HEK293 (cell line): Measurements from ENCODE around the gene B3GNT9.

Source experiments
- EGR2 ChIP-seq: fragments of 450-650 bp; formaldehyde crosslinking; IDR thresholded peaks from 2 replicates; pipeline ENCODE4 v1.5.1; 2016; ENCODE audit warnings: low read depth, missing biosample characterization, missing genetic modification characterization
- ELK4 ChIP-seq: IDR thresholded peaks from 2 replicates; pipeline ENCODE4 v1.6.1; 2011; ENCODE audit warnings: mild to moderate bottlenecking, low read depth, low read length, borderline replicate concordance
- GFI1B ChIP-seq: fragments of 450-650 bp; formaldehyde crosslinking; IDR thresholded peaks from 2 replicates; pipeline ENCODE4 v1.5.1; 2016; ENCODE audit warnings: missing biosample characterization, missing genetic modification characterization
- KLF10 ChIP-seq: fragments of 450-650 bp; IDR thresholded peaks from 2 replicates; pipeline ENCODE4 v1.5.1; 2018; ENCODE audit warnings: missing biosample characterization, mild to moderate bottlenecking, missing genetic modification characterization
- ZFHX2 ChIP-seq: fragments of 450-650 bp; formaldehyde crosslinking; conservative IDR thresholded peaks from 2 replicates; pipeline ENCODE4 v1.5.1; 2016; ENCODE audit warnings: missing biosample characterization, missing genetic modification characterization
- ZNF10 ChIP-seq: fragments of 450-650 bp; formaldehyde crosslinking; IDR thresholded peaks from 2 replicates; pipeline ENCODE4 v1.5.1; 2017; ENCODE audit warnings: missing biosample characterization, missing genetic modification characterization
- ZNF555 ChIP-seq: fragments of 450-650 bp; formaldehyde crosslinking; conservative IDR thresholded peaks from 2 replicates; pipeline ENCODE4 v1.5.1; 2017; ENCODE audit warnings: missing biosample characterization, mild to moderate bottlenecking, missing genetic modification characterization, inconsistent platforms
- ZNF600 ChIP-seq: fragments of 450-650 bp; formaldehyde crosslinking; IDR thresholded peaks from 2 replicates; pipeline ENCODE4 v1.5.1; 2016; ENCODE audit warnings: missing biosample characterization, missing genetic modification characterization
- ZNF76 ChIP-seq: fragments of 450-650 bp; formaldehyde crosslinking; IDR thresholded peaks from 2 replicates; pipeline ENCODE4; 2016; ENCODE audit warnings: low read depth, missing biosample characterization, missing genetic modification characterization, borderline replicate concordance
- TF ChIP-seq, protein P1 (sequence below): fragments of 450-650 bp; formaldehyde crosslinking; IDR thresholded peaks from 2 replicates; pipeline ENCODE4 v1.5.1; 2016; ENCODE audit warnings: missing biosample characterization, missing genetic modification characterization
- TF ChIP-seq, protein P2 (sequence below): sonication (generic); formaldehyde crosslinking; IDR thresholded peaks from 2 replicates; pipeline ENCODE4 v1.8.1; 2022; ENCODE audit warnings: mild to moderate bottlenecking, moderate library complexity, missing genetic modification reagents
- TF ChIP-seq, protein P3 (sequence below): fragments of 450-650 bp; formaldehyde crosslinking; IDR thresholded peaks from 2 replicates; pipeline ENCODE4 v1.5.1; 2016; ENCODE audit warnings: missing biosample characterization, missing genetic modification characterization

- TF ChIP-seq ELK4 (no peak), GFI1B (tag by site-specific recombination) (no peak), ZFHX2 (tag by site-specific recombination) (no peak; the same call in 1 of the 2 replicates), KLF10 (no peak), ZNF76 (tag by site-specific recombination) (no peak), ZNF600 (no peak; the same call in 1 of the 2 replicates), EGR2 (tag by site-specific recombination) (no peak), ZNF10 (tag by site-specific recombination) (no peak), ZNF555 (tag by site-specific recombination) (no peak)
- TF ChIP-seq, protein P1, sequence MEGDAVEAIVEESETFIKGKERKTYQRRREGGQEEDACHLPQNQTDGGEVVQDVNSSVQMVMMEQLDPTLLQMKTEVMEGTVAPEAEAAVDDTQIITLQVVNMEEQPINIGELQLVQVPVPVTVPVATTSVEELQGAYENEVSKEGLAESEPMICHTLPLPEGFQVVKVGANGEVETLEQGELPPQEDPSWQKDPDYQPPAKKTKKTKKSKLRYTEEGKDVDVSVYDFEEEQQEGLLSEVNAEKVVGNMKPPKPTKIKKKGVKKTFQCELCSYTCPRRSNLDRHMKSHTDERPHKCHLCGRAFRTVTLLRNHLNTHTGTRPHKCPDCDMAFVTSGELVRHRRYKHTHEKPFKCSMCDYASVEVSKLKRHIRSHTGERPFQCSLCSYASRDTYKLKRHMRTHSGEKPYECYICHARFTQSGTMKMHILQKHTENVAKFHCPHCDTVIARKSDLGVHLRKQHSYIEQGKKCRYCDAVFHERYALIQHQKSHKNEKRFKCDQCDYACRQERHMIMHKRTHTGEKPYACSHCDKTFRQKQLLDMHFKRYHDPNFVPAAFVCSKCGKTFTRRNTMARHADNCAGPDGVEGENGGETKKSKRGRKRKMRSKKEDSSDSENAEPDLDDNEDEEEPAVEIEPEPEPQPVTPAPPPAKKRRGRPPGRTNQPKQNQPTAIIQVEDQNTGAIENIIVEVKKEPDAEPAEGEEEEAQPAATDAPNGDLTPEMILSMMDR = peak; percentile 67
- TF ChIP-seq, protein P2, sequence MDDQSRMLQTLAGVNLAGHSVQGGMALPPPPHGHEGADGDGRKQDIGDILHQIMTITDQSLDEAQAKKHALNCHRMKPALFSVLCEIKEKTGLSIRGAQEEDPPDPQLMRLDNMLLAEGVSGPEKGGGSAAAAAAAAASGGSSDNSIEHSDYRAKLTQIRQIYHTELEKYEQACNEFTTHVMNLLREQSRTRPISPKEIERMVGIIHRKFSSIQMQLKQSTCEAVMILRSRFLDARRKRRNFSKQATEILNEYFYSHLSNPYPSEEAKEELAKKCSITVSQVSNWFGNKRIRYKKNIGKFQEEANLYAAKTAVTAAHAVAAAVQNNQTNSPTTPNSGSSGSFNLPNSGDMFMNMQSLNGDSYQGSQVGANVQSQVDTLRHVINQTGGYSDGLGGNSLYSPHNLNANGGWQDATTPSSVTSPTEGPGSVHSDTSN (CRISPR knock-in tag) = no peak
- TF ChIP-seq, protein P3, sequence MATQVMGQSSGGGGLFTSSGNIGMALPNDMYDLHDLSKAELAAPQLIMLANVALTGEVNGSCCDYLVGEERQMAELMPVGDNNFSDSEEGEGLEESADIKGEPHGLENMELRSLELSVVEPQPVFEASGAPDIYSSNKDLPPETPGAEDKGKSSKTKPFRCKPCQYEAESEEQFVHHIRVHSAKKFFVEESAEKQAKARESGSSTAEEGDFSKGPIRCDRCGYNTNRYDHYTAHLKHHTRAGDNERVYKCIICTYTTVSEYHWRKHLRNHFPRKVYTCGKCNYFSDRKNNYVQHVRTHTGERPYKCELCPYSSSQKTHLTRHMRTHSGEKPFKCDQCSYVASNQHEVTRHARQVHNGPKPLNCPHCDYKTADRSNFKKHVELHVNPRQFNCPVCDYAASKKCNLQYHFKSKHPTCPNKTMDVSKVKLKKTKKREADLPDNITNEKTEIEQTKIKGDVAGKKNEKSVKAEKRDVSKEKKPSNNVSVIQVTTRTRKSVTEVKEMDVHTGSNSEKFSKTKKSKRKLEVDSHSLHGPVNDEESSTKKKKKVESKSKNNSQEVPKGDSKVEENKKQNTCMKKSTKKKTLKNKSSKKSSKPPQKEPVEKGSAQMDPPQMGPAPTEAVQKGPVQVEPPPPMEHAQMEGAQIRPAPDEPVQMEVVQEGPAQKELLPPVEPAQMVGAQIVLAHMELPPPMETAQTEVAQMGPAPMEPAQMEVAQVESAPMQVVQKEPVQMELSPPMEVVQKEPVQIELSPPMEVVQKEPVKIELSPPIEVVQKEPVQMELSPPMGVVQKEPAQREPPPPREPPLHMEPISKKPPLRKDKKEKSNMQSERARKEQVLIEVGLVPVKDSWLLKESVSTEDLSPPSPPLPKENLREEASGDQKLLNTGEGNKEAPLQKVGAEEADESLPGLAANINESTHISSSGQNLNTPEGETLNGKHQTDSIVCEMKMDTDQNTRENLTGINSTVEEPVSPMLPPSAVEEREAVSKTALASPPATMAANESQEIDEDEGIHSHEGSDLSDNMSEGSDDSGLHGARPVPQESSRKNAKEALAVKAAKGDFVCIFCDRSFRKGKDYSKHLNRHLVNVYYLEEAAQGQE = no peak
These were observed 4.7 kb upstream of the B3GNT9 start for GRCh38 chr16:67155295-67156142.
